PC-9 (cell line): ENCODE measurements around the gene MYO15B. TPM values are rescaled to one million over a fixed set of nuclear protein-coding genes. Genes with fewer than 3 reads are reported as not detected.

ENCODE experiments used
- BruUV-seq: library from RNA; stranded (reverse); fragments of 400-500 nt; replicated peaks from 2 replicates; lab custom pipeline; 2021; lab: Mats Ljungman, UMichigan
- CTCF ChIA-PET: fragments of 300-600 bp; sonication (Branson Sonifier 250); formaldehyde crosslinking; loops from one replicate; lab custom pipeline; 2022; ENCODE audit warnings: antibody characterized with exemption; lab: Charles Lee
- POLR2A ChIA-PET: fragments of 300-600 bp; sonication (Branson Sonifier 250); formaldehyde crosslinking; loops from one replicate; lab custom pipeline; 2022; ENCODE audit warnings: antibody characterized with exemption; ENCODE audit not compliant: unreplicated experiment; lab: Charles Lee
- DNase-seq, 2 experiments: peaks; one replicate each; pipeline versions ENCODE4 v3.0.0 to v3.0.0-alpha.2; 2015 to 2022; ENCODE audit warnings: mixed read lengths in 1 of 2
- H2AFZ ChIP-seq: fragments of 200-600 bp; sonication (generic); 2 replicates; pipeline ENCODE4 v1.8.1; 2017; ENCODE audit warnings: antibody characterized with exemption
- H3F3A ChIP-seq: fragments of 200-600 bp; sonication (generic); 2 replicates; pipeline ENCODE4 v1.8.1; 2017; ENCODE audit warnings: antibody characterized with exemption, mild to moderate bottlenecking, low read depth; ENCODE audit not compliant: insufficient read depth
- H3K27ac ChIP-seq: fragments of 200-600 bp; sonication (generic); 2 replicates; pipeline ENCODE4 v1.6.1; 2016; ENCODE audit warnings: mixed run types
- H3K27me3 ChIP-seq: fragments of 200-600 bp; sonication (generic); 2 replicates; pipeline ENCODE4 v1.6.1; 2016; ENCODE audit warnings: low read depth, mixed run types; ENCODE audit not compliant: insufficient read depth
- H3K36me3 ChIP-seq: fragments of 200-600 bp; sonication (generic); 2 replicates; pipeline ENCODE4 v1.6.1; 2016; ENCODE audit warnings: low read depth, mixed run types
- H3K4me1 ChIP-seq: fragments of 200-600 bp; sonication (generic); replicated peaks from 2 replicates; pipeline ENCODE4 v1.6.1; 2016; ENCODE audit warnings: mixed run types; ENCODE audit not compliant: insufficient read depth
- H3K4me2 ChIP-seq: fragments of 200-600 bp; sonication (generic); 2 replicates; pipeline ENCODE4 v1.6.1; 2017; ENCODE audit warnings: mixed run types
- H3K4me3 ChIP-seq: fragments of 200-600 bp; sonication (generic); 2 replicates; pipeline ENCODE4 v1.6.1; 2016; ENCODE audit warnings: mixed run types
- H3K79me2 ChIP-seq: fragments of 200-600 bp; sonication (generic); 2 replicates; pipeline ENCODE4 v1.6.1; 2017; ENCODE audit warnings: low read depth, mixed run types
- H3K9me2 ChIP-seq: fragments of 200-600 bp; sonication (generic); 2 replicates; pipeline ENCODE4 v1.8.1; 2017; ENCODE audit warnings: mild to moderate bottlenecking; ENCODE audit not compliant: insufficient read depth
- H3K9me3 ChIP-seq: fragments of 200-600 bp; sonication (generic); 2 replicates; pipeline ENCODE4 v1.8.1; 2016; ENCODE audit warnings: low read depth; ENCODE audit not compliant: insufficient read depth
- H4K20me1 ChIP-seq: fragments of 200-600 bp; sonication (generic); 2 replicates; pipeline ENCODE4 v1.8.1; 2017; ENCODE audit not compliant: insufficient read depth
- EZH2 ChIP-seq: fragments of 200-600 bp; sonication (generic); IDR thresholded peaks from 2 replicates; pipeline ENCODE4 v1.8.0; 2017; ENCODE audit warnings: antibody characterized with exemption, low read depth
- intact Hi-C: fragments of 100-400 bp; cut with micrococcal nuclease; formaldehyde crosslinking; loops from one replicate; pipeline ENCODE4 v1.10.0; 2022; ENCODE audit not compliant: unreplicated experiment
- total RNA-seq: library from RNA; stranded (reverse); gene quantifications from 2 replicates; pipeline ENCODE4 v1.2.3, GENCODE V29; 2021
- TF ChIP-seq, protein P1 (sequence below): fragments of 200-600 bp; sonication (generic); conservative IDR thresholded peaks from 2 replicates; pipeline ENCODE4 v1.6.1; 2017; ENCODE audit warnings: mixed run types, antibody characterized with exemption, mild to moderate bottlenecking, moderate library complexity

Gene MYO15B
- total RNA-seq, 1 experiment from 2014 or later = 53.5 TPM

DNA sequence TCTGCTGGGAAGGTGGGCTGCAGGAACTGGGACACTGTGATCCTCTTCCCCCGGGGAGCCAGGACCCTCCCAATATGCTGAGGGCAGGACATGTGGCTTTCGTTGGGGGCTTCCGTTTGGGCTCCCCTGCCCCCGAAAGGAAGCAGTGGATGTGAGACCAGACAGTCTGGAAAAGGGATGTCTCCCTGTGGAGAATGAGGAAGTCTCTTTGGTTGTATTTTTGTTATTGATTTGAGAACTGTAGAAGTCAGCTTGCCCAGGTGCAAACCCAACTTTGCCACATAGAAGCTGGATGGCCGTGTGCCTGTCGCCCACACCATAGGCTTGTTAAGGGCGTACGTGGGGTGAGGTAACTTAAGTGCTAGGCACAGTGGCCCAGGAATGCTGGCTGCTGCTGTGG is 43.4 kb upstream of the MYO15B start:
- BruUV-seq = no TSS peak
- H3K36me3 ChIP-seq = no peaks in the 10 kb centered on the region
- H3F3A ChIP-seq = peaks cover 23% of the 10 kb centered on the region
- H3K4me1 ChIP-seq = peaks cover 17% of the 10 kb centered on the region
- no peak overlapping the region for H3K4me3 ChIP-seq
- TF ChIP-seq EZH2 = no peak
- TF ChIP-seq, protein P1, sequence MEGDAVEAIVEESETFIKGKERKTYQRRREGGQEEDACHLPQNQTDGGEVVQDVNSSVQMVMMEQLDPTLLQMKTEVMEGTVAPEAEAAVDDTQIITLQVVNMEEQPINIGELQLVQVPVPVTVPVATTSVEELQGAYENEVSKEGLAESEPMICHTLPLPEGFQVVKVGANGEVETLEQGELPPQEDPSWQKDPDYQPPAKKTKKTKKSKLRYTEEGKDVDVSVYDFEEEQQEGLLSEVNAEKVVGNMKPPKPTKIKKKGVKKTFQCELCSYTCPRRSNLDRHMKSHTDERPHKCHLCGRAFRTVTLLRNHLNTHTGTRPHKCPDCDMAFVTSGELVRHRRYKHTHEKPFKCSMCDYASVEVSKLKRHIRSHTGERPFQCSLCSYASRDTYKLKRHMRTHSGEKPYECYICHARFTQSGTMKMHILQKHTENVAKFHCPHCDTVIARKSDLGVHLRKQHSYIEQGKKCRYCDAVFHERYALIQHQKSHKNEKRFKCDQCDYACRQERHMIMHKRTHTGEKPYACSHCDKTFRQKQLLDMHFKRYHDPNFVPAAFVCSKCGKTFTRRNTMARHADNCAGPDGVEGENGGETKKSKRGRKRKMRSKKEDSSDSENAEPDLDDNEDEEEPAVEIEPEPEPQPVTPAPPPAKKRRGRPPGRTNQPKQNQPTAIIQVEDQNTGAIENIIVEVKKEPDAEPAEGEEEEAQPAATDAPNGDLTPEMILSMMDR = no peak
- intact Hi-C loops = no loop called here
- no peak overlapping the region for H2AFZ ChIP-seq
- CTCF ChIA-PET = no interaction called here
- H3K9me2 ChIP-seq = no peaks in the 10 kb centered on the region
- no peak for DNase-seq
- no peaks in the 10 kb centered on the region for H4K20me1 ChIP-seq
- no peak overlapping the region for H3K4me2 ChIP-seq
- H3K9me3 ChIP-seq = no peaks in the 10 kb centered on the region
- H3K27ac ChIP-seq = no peak overlapping the region
- H3K27me3 ChIP-seq = no peaks in the 10 kb centered on the region
- H3K79me2 ChIP-seq = 0 out of 2 replicates have a peak, but pooled peaks cover 6% of the 10 kb centered on the region
- POLR2A ChIA-PET = no interaction called here

DNA sequence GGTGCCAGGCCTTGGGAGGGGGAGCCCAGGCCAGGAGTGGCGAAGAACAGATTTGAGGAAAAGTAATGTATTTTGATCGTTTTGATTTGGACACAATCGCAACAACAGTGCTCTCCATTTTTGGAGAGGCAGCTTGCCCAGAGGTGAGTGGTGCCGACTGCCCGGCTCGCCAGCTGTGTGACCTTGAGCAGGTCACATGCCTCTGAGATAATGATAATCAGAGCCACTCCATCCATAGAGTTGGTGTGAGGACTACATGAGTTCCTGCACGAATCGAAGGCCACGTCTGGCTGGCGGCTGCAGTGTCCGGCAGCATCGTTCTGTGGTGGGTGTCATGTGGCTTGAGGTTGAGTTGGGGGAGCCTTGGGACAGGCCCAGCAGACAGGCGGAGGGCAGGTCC is 41.4 kb upstream of the MYO15B start:
- TF ChIP-seq, protein P1 = no peak
- no peak for TF ChIP-seq EZH2
- Histone ChIP-seq H3K79me2 (peaks cover 4% of the 10 kb centered on the region; the same call in 1 of the 2 replicates), H3K4me2 (no peak overlapping the region), H3K4me3 (no peak overlapping the region), H3K9me3 (no peaks in the 10 kb centered on the region), H3K27me3 (no peaks in the 10 kb centered on the region), H3K4me1 (peaks cover 30% of the 10 kb centered on the region), H3K27ac (no peak overlapping the region), H3K36me3 (no peaks in the 10 kb centered on the region), H2AFZ (no peak overlapping the region), H3K9me2 (no peaks in the 10 kb centered on the region), H3F3A (peaks cover 40% of the 10 kb centered on the region), H4K20me1 (no peaks in the 10 kb centered on the region)
- no peak for DNase-seq
- ChIA-PET CTCF (no interaction called here), POLR2A (interaction anchor here (0.6 kb wide), 1 partner anchor 113 kb away, joined by 6 read pairs; no protein-coding TSS in a partner anchor)
- no TSS peak for BruUV-seq
- intact Hi-C loops = loop anchor here (5.0 kb wide), 1 partner anchor 41 kb away; the partner anchor contains the start of gene MYO15B

DNA sequence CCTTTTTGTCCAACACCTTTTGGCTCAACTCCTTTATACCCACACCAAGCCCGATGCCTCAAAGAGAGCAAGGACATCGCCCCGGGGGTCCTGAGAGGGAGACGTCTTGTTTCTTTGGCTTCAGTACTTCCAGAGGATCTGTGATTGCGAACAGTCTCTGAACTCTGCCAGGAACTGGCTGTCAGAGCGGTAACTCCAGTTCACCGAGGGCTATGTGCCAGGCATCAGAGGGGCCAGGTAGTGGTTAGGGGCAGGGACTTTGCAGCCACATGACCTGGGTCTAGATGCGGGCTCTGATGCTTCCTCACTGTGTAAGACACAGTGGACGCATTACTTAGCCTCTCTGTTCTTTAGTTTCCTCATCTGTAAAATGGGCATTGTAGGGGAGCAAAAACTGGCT is 40.5 kb upstream of the MYO15B start:
- H3K9me3 ChIP-seq = no peaks in the 10 kb centered on the region
- CTCF ChIA-PET = no interaction called here
- no peaks in the 10 kb centered on the region for H4K20me1 ChIP-seq
- peaks cover 41% of the 10 kb centered on the region for H3F3A ChIP-seq
- H3K27me3 ChIP-seq = no peaks in the 10 kb centered on the region
- POLR2A ChIA-PET = no interaction called here
- H3K9me2 ChIP-seq = no peaks in the 10 kb centered on the region
- intact Hi-C loops = loop anchor here (5.0 kb wide), 1 partner anchor 40 kb away; the partner anchor contains the start of gene MYO15B
- no peak overlapping the region for H3K27ac ChIP-seq
- no peak overlapping the region for H3K4me2 ChIP-seq
- H3K4me1 ChIP-seq = peaks cover 31% of the 10 kb centered on the region
- no TSS peak for BruUV-seq
- no peak overlapping the region for H2AFZ ChIP-seq
- TF ChIP-seq EZH2 = no peak
- TF ChIP-seq, protein P1 = no peak
- H3K4me3 ChIP-seq = no peak overlapping the region
- peaks cover 6% of the 10 kb centered on the region; the same call in 1 of the 2 replicates for H3K79me2 ChIP-seq
- no peak for DNase-seq
- no peaks in the 10 kb centered on the region for H3K36me3 ChIP-seq
